Hepatocyte (in vitro differentiated cells): ENCODE measurements around the gene OVOL3. TPM values are rescaled to one million over a fixed set of nuclear protein-coding genes. Genes with fewer than 3 reads are reported as not detected.

Experiments used
- DNase-seq: peaks from one replicate; pipeline ENCODE4 v3.0.0-alpha.2; 2016; ENCODE audit warnings: low spot score
- H2AFZ ChIP-seq: fragments of 200-600 bp; sonication (generic); 2 replicates; pipeline ENCODE4 v1.6.0; 2016; ENCODE audit warnings: antibody characterized with exemption, mild to moderate bottlenecking
- H3K27ac ChIP-seq: fragments of 200-600 bp; sonication (generic); 2 replicates; pipeline ENCODE4 v1.5.1; 2016; ENCODE audit warnings: mild to moderate bottlenecking
- H3K27me3 ChIP-seq: fragments of 200-600 bp; sonication (generic); 2 replicates; pipeline ENCODE4 v1.6.1; 2016
- H3K36me3 ChIP-seq: fragments of 200-600 bp; sonication (generic); replicated peaks from 2 replicates; pipeline ENCODE4 v1.5.1; 2016; ENCODE audit warnings: low read depth; ENCODE audit not compliant: insufficient read depth
- H3K4me1 ChIP-seq: fragments of 200-600 bp; sonication (generic); 2 replicates; pipeline ENCODE4 v1.5.1; 2016; ENCODE audit warnings: mild to moderate bottlenecking, moderate library complexity; ENCODE audit not compliant: insufficient read depth
- H3K4me2 ChIP-seq: fragments of 200-600 bp; sonication (generic); 2 replicates; pipeline ENCODE4 v1.6.0; 2016
- H3K4me3 ChIP-seq: fragments of 200-600 bp; sonication (generic); 2 replicates; pipeline ENCODE4 v1.5.1; 2016; ENCODE audit warnings: mild to moderate bottlenecking
- H3K79me2 ChIP-seq: fragments of 200-600 bp; sonication (generic); 2 replicates; pipeline ENCODE4 v1.6.0; 2017; ENCODE audit warnings: mild to moderate bottlenecking
- H3K9me2 ChIP-seq: fragments of 200-600 bp; sonication (generic); replicated peaks from 2 replicates; pipeline ENCODE4 v1.6.0; 2017; ENCODE audit warnings: mild to moderate bottlenecking; ENCODE audit not compliant: insufficient read depth
- H3K9me3 ChIP-seq: fragments of 200-600 bp; sonication (generic); 2 replicates; pipeline ENCODE4 v1.5.1; 2016; ENCODE audit warnings: low read depth, mild to moderate bottlenecking
- H4K20me1 ChIP-seq: fragments of 200-600 bp; sonication (generic); 2 replicates; pipeline ENCODE4 v1.6.0; 2016; ENCODE audit warnings: mild to moderate bottlenecking; ENCODE audit not compliant: insufficient read depth, poor library complexity, severe bottlenecking
- EZH2 ChIP-seq: fragments of 200-600 bp; sonication (generic); IDR thresholded peaks from 2 replicates; pipeline ENCODE4 v1.6.1; 2016; ENCODE audit warnings: antibody characterized with exemption, mild to moderate bottlenecking, borderline replicate concordance
- EZH2phosphoT487 ChIP-seq: fragments of 200-600 bp; sonication (generic); IDR thresholded peaks from one replicate; pipeline ENCODE4 v1.6.1; 2018; ENCODE audit warnings: antibody characterized with exemption, mild to moderate bottlenecking, low read depth, moderate library complexity; ENCODE audit not compliant: unreplicated experiment, severe bottlenecking
- WGBS: methylation state at CpG from one replicate; pipeline ENCODE4 v1.1.6; 2016; ENCODE audit warnings: low lambda C conversion rate; ENCODE audit errors: missing lambda C conversion rate; 5-methylcytosine and 5-hydroxymethylcytosine counted together
- polyA plus RNA-seq: library from polyadenylated mRNA; unstranded; fragments of >200 nt; fragmentation: Nextera tagmentation; extraction: Ambion mirVana; gene quantifications from 2 replicates; pipeline ENCODE4 v1.2.1, GENCODE V29; 2016
- total RNA-seq: library from RNA; depleted of rRNA; stranded (reverse); fragments of >200 nt; gene quantifications from 2 replicates; pipeline ENCODE4 v1.2.3, GENCODE V29; 2014
- TF ChIP-seq, protein P1 (sequence below): fragments of 200-600 bp; sonication (generic); IDR thresholded peaks from 2 replicates; pipeline ENCODE4 v1.5.1; 2016; ENCODE audit warnings: antibody characterized with exemption, mild to moderate bottlenecking; ENCODE audit not compliant: poor library complexity

Gene OVOL3
- total and polyA plus RNA-seq, 2 experiments from 2014 or later: not detected

DNA sequence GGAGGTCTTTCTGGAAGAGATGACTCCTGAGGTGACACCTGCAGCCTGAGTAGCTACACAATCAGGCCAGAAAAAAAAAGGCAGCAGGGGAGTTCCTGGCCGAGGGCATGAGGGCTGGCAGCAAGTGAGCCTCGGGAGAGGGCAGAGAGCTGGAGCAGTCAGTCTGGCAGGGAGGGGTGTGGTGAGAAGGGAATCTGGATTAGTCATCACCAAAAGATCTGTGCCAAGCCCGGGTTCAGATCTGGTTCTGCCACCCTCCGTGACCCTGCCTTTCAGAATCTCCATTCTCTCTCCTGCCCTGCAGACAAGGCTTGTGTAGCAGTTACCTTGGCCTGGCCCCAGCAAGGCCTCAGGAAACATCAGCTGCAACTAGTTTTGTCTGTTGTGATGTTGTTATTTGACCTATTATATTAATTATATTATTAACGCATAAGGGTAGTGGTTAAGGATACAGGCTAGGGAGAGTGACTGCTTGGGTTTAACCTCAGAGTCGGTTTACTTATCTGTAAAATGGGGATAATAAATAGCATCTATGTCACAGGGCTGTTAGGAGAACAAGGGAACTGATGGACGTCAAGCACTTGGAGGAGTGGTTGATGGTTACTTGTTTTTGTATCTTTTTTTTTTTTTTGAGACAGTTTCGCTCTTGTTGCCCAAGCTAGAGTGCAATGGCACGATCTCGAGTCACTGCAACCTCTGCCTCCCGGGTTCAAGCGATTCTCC lies 26.2 kb downstream of the OVOL3 start:
- Histone ChIP-seq H3K4me1 (no peaks in the 10 kb centered on the region), H3K36me3 (no peaks in the 10 kb centered on the region), H3K9me2 (no peaks in the 10 kb centered on the region), H4K20me1 (peaks cover 9% of the 10 kb centered on the region), H3K9me3 (no peaks in the 10 kb centered on the region), H3K27me3 (no peaks in the 10 kb centered on the region), H3K79me2 (peaks cover 18% of the 10 kb centered on the region), H3K4me3 (no peak overlapping the region), H3K27ac (no peak overlapping the region), H3K4me2 (no peak overlapping the region), H2AFZ (no peak overlapping the region)
- WGBS: 81% methylated on average over 12 of the region's 12 CpGs
- DNase-seq: no peak
- TF ChIP-seq EZH2: no peak

DNA sequence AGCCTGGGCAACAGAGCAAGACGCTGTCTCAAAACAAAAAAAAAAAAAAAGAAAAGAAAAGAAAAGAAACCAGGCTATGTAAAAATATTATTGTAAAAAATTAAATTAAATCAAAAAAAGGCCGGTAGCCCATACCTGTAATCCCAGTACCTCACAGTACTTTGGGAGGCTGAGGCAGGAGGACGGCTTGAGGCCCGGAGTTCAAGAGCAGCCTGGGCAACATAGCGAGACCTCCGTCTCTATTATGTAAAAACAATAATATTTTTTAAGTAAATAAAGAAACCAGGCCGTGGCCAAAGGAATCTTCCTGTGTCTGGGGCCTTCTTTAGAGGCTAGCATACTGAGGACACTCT lies 28.2 kb downstream of the OVOL3 start:
- no peak for TF ChIP-seq EZH2phosphoT487
- TF ChIP-seq, protein P1, sequence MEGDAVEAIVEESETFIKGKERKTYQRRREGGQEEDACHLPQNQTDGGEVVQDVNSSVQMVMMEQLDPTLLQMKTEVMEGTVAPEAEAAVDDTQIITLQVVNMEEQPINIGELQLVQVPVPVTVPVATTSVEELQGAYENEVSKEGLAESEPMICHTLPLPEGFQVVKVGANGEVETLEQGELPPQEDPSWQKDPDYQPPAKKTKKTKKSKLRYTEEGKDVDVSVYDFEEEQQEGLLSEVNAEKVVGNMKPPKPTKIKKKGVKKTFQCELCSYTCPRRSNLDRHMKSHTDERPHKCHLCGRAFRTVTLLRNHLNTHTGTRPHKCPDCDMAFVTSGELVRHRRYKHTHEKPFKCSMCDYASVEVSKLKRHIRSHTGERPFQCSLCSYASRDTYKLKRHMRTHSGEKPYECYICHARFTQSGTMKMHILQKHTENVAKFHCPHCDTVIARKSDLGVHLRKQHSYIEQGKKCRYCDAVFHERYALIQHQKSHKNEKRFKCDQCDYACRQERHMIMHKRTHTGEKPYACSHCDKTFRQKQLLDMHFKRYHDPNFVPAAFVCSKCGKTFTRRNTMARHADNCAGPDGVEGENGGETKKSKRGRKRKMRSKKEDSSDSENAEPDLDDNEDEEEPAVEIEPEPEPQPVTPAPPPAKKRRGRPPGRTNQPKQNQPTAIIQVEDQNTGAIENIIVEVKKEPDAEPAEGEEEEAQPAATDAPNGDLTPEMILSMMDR: no peak
- no peak for TF ChIP-seq EZH2
- H3K27me3 ChIP-seq: no peaks in the 10 kb centered on the region
- peak overlapping the region; percentile 83 for H2AFZ ChIP-seq
- H3K27ac ChIP-seq: peak overlapping the region; percentile 98
- H3K9me3 ChIP-seq: no peaks in the 10 kb centered on the region
- H3K4me3 ChIP-seq: peak overlapping the region; percentile 56
- peak overlapping the region; percentile 89 for H3K4me2 ChIP-seq
- peaks cover 25% of the 10 kb centered on the region for H3K79me2 ChIP-seq
- WGBS: 68% methylated on average over 7 of the region's 7 CpGs
- no peaks in the 10 kb centered on the region for H3K9me2 ChIP-seq
- H4K20me1 ChIP-seq: peaks cover 9% of the 10 kb centered on the region
- DNase-seq: no peak
- H3K36me3 ChIP-seq: no peaks in the 10 kb centered on the region
- H3K4me1 ChIP-seq: no peaks in the 10 kb centered on the region

DNA sequence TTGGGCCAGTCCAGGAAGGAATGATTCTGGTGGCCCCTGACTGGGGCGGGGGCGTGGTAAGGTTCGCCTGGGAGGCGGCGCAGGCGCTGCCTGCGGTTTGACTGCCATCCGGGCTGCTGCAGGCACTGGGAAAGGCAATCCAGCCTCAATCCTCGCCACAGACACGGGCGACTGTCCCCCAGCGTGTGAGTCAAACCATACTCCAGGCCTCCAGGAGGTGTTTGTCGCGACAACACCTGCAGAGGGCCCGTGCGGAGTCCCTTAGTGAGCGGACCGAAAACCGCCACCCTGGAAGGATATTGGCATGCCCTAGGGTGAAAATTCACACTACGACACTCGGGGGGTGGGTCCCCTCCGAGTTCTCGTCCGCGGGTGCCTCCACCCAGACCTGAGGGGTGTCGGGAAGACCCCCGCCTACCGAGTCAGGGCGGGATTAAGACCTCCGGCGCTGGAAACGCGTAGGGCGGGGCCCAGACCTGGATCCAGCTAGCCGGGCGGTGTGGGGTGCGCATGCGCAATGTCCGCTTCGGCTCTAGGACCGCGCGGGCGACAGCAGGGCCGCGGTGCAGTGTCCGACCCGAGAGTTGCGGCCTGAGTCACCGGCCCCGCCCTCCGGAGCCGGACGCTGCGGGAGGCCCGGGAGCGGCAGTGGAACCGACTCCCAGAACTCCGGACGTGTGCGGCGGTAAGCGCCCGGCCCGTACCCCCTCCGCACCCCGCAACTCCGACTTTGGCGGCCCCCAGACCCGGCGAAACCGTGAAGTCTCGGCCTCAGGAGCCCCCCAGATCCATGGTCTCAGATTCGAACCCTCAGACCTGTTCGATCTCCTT lies 28.7 kb downstream of the OVOL3 start, which contains the start of gene CAPNS1:
Gene CAPNS1, plus strand, starts transcription at position 594 of the 831 bp plus-strand sequence. CDS start 946 bp downstream, outside the sequence.
- Histone ChIP-seq H2AFZ (peak within 1 kb of the TSS; percentile 83), H3K79me2 (peaks cover 25% of the 10 kb centered on the region), H3K4me1 (no peaks in the 10 kb centered on the region), H3K27ac (peak within 1 kb of the TSS; percentile 100), H3K27me3 (no peaks in the 10 kb centered on the region), H3K4me2 (peak within 1 kb of the TSS; percentile 93), H3K9me3 (no peaks in the 10 kb centered on the region), H3K4me3 (peak within 1 kb of the TSS; percentile 98), H3K36me3 (no peaks in the 10 kb centered on the region), H4K20me1 (peaks cover 9% of the 10 kb centered on the region), H3K9me2 (no peaks in the 10 kb centered on the region)
- peak; percentile 99 for DNase-seq
- 1% methylated on average over 47 of the region's 75 CpGs for WGBS
- TF ChIP-seq, protein P1: peak; percentile 2
- TF ChIP-seq EZH2phosphoT487: no peak
- TF ChIP-seq EZH2: no peak
